Epithelial cell of prostate (primary cell): ENCODE data around the gene ZNF530.
A peak's percentile ranks its signal among the peaks of the same experiment; 100 is the strongest.

Experiments
- DNase-seq: peaks from one replicate; pipeline ENCODE4 v3.0.0-alpha.2; 2011; ENCODE audit warnings: low read depth, low spot score
- H3K27ac ChIP-seq: fragments of 450-650 bp; 2 replicates; pipeline ENCODE4 v1.5.1; 2017; ENCODE audit warnings: mild to moderate bottlenecking

The ZNF530 gene

GRCh38 chr19:57599761-57600383 is at the start of gene ZNF530:
TSS of gene ZNF530 (plus strand) at chr19:57599885. CDS start at chr19:57604346, 4,461 bp downstream.
- DNase-seq, result peak; percentile 56
- no peak within 1 kb of the TSS for H3K27ac ChIP-seq

GRCh38 chr19:57552432-57552831 is 47.3 kb upstream of the ZNF530 start:
- H3K27ac ChIP-seq, result no peak overlapping the region
- DNase-seq, result no peak

GRCh38 chr19:57557659-57558058 is 42.0 kb upstream of the ZNF530 start:
- no peak overlapping the region for H3K27ac ChIP-seq
- DNase-seq, result no peak

- DNase-seq, result no peak
- no peak overlapping the region for H3K27ac ChIP-seq
These were observed 41.2 kb upstream of the ZNF530 start for GRCh38 chr19:57558525-57558924.

- peak overlapping the region; percentile 88 for H3K27ac ChIP-seq
- no peak for DNase-seq
These were observed 40.7 kb upstream of the ZNF530 start for GRCh38 chr19:57559008-57559403.

GRCh38 chr19:57559404-57560025 is 40.2 kb upstream of the ZNF530 start, which contains the start of gene ZNF550:
TSS of gene ZNF550 (minus strand) at chr19:57559863. CDS start at chr19:57559682, 181 bp downstream.
- peak; percentile 57 for DNase-seq
- peak within 1 kb of the TSS; percentile 88 for H3K27ac ChIP-seq

- H3K27ac ChIP-seq, result peak overlapping the region; percentile 88
These were observed 39.6 kb upstream of the ZNF530 start for GRCh38 chr19:57560049-57560491.

GRCh38 chr19:57563547-57563946 is 36.1 kb upstream of the ZNF530 start:
- H3K27ac ChIP-seq, result no peak overlapping the region
- DNase-seq, result no peak

More at GRCh38 chr19:57560049-57560491, 39.6 kb upstream of the ZNF530 start:
- no peak for DNase-seq

- H3K27ac ChIP-seq, result no peak overlapping the region
These were observed 33.1 kb upstream of the ZNF530 start for GRCh38 chr19:57566396-57567265.

GRCh38 chr19:57570707-57571106 is 29.0 kb upstream of the ZNF530 start:
- no peak overlapping the region for H3K27ac ChIP-seq
- DNase-seq, result no peak

More at GRCh38 chr19:57566396-57567265, 33.1 kb upstream of the ZNF530 start:
- DNase-seq, result no peak

GRCh38 chr19:57572415-57572947 is 27.2 kb upstream of the ZNF530 start:
- no peak for DNase-seq
- H3K27ac ChIP-seq, result no peak overlapping the region

- no peak overlapping the region for H3K27ac ChIP-seq
- DNase-seq, result no peak
These were observed 23.0 kb upstream of the ZNF530 start for GRCh38 chr19:57576661-57577060.

GRCh38 chr19:57578487-57579205 is 21.0 kb upstream of the ZNF530 start, which contains the start of gene ZNF416:
TSS of gene ZNF416 (minus strand) at chr19:57578911. CDS start at chr19:57578704, 207 bp downstream.
- peak within 1 kb of the TSS; percentile 69 for H3K27ac ChIP-seq
- peak; percentile 94 for DNase-seq

GRCh38 chr19:57583104-57583520 is 16.6 kb upstream of the ZNF530 start:
- no peak for DNase-seq
- H3K27ac ChIP-seq, result no peak overlapping the region

GRCh38 chr19:57583521-57584416 is 15.9 kb upstream of the ZNF530 start, which contains the start of gene ZIK1:
TSS of gene ZIK1 (plus strand) at chr19:57584145. CDS start at chr19:57584357, 212 bp downstream.
- no peak within 1 kb of the TSS for H3K27ac ChIP-seq
- DNase-seq, result peak; percentile 22

GRCh38 chr19:57587529-57587928 is 12.2 kb upstream of the ZNF530 start:
- H3K27ac ChIP-seq, result peak overlapping the region; percentile 30
- peak; percentile 67 for DNase-seq

- no peak for DNase-seq
- no peak overlapping the region for H3K27ac ChIP-seq
These were observed 316 bp upstream of the ZNF530 start for GRCh38 chr19:57599377-57599760.

GRCh38 chr19:57606931-57607330 is 7.2 kb downstream of the ZNF530 start:
- H3K27ac ChIP-seq, result no peak overlapping the region
- no peak for DNase-seq

GRCh38 chr19:57611113-57611512 is 11.4 kb downstream of the ZNF530 start:
- H3K27ac ChIP-seq, result no peak overlapping the region
- DNase-seq, result no peak
